Liver (tissue), 9 donors: ENCODE data around the gene GRIN1. TPM values are rescaled to one million over a fixed set of nuclear protein-coding genes. Genes with fewer than 3 reads are reported as not detected.

Source experiments
- DNase-seq: peaks from one replicate; pipeline ENCODE4 v3.0.0-alpha.2; 2017; ENCODE audit warnings: low spot score
- H3K27ac ChIP-seq, 2 donors: one replicate each; pipeline ENCODE4 v1.7.0; 2013; ENCODE audit warnings: inconsistent platforms in 2 of 2, low read length in 2 of 2, control low read depth in 1 of 2, low read depth in 1 of 2, mild to moderate bottlenecking in 1 of 2
- H3K27me3 ChIP-seq, 4 donors: one replicate each; pipeline versions ENCODE4 v1.6.1 to v1.7.0; 2013; ENCODE audit warnings: low read length in 3 of 4, inconsistent platforms in 1 of 4, mild to moderate bottlenecking in 1 of 4, moderate library complexity in 1 of 4; ENCODE audit not compliant: control insufficient read depth in 4 of 4, insufficient read depth in 4 of 4
- H3K36me3 ChIP-seq, 4 donors: one replicate each; pipeline versions ENCODE4 v1.6.1 to v1.7.0; 2013; ENCODE audit warnings: low read length in 3 of 4, mild to moderate bottlenecking in 3 of 4, low read depth in 1 of 4, moderate library complexity in 1 of 4; ENCODE audit not compliant: control insufficient read depth in 4 of 4, insufficient read depth in 3 of 4
- H3K4me1 ChIP-seq, 4 donors: one replicate each; pipeline versions ENCODE4 v1.6.1 to v1.7.0; 2013; ENCODE audit warnings: low read length in 3 of 4, mild to moderate bottlenecking in 3 of 4, moderate library complexity in 1 of 4; ENCODE audit not compliant: control insufficient read depth in 4 of 4, insufficient read depth in 4 of 4
- H3K4me3 ChIP-seq, 3 donors: one replicate each; pipeline versions ENCODE4 v1.6.1 to v1.7.0; 2013; ENCODE audit warnings: low read length in 3 of 3, control low read depth in 1 of 3, low read depth in 1 of 3, mild to moderate bottlenecking in 1 of 3
- H3K9ac ChIP-seq, 2 donors: one replicate each; pipeline ENCODE4 v1.7.0; 2013; ENCODE audit warnings: low read length in 2 of 2, mild to moderate bottlenecking in 2 of 2, moderate library complexity in 2 of 2, control low read depth in 1 of 2, low read depth in 1 of 2
- H3K9me3 ChIP-seq, 4 donors: one replicate each; pipeline versions ENCODE4 v1.6.1 to v1.7.0; 2013; ENCODE audit warnings: low read length in 3 of 4; ENCODE audit not compliant: control insufficient read depth in 4 of 4
- EGR1 ChIP-seq, 2 donors: IDR thresholded peaks; 2 replicates each; pipeline ENCODE4 v1.6.1; 2016 to 2018; ENCODE audit warnings: antibody characterized with exemption in 2 of 2, low read depth in 2 of 2
- FOXA1 ChIP-seq: IDR thresholded peaks from 2 replicates; pipeline ENCODE4 v1.6.1; 2016; ENCODE audit warnings: antibody characterized with exemption
- FOXA2 ChIP-seq: IDR thresholded peaks from 2 replicates; pipeline ENCODE4 v1.6.1; 2016; ENCODE audit warnings: antibody characterized with exemption
- GABPA ChIP-seq, 2 donors: IDR thresholded peaks in 1 of 2; conservative IDR thresholded peaks in 1 of 2; 2 replicates each; pipeline ENCODE4 v1.6.1; 2016; ENCODE audit warnings: antibody characterized with exemption in 2 of 2, mild to moderate bottlenecking in 1 of 2, moderate library complexity in 1 of 2
- HNF4A ChIP-seq, 2 donors: conservative IDR thresholded peaks; 2 replicates each; pipeline ENCODE4 v1.6.1; 2016; ENCODE audit warnings: antibody characterized with exemption in 2 of 2, mild to moderate bottlenecking in 2 of 2
- HNF4G ChIP-seq: IDR thresholded peaks from 2 replicates; pipeline ENCODE4 v1.6.1; 2016; ENCODE audit warnings: antibody characterized with exemption
- NR2F2 ChIP-seq: IDR thresholded peaks from 2 replicates; pipeline ENCODE4 v1.6.1; 2016; ENCODE audit warnings: antibody characterized with exemption
- RAD21 ChIP-seq, 2 donors: IDR thresholded peaks; 2 replicates each; pipeline ENCODE4 v1.6.1; 2016; ENCODE audit warnings: antibody characterized with exemption in 2 of 2, mild to moderate bottlenecking in 2 of 2
- RXRA ChIP-seq, 2 donors: IDR thresholded peaks; 2 replicates each; pipeline ENCODE4 v1.6.1; 2017 to 2018; ENCODE audit warnings: antibody characterized with exemption in 2 of 2, mild to moderate bottlenecking in 1 of 2
- TAF1 ChIP-seq: conservative IDR thresholded peaks from 2 replicates; pipeline ENCODE4 v1.6.1; 2016; ENCODE audit warnings: antibody characterized with exemption, mild to moderate bottlenecking
- YY1 ChIP-seq: IDR thresholded peaks from 2 replicates; pipeline ENCODE4 v1.6.1; 2016; ENCODE audit warnings: antibody characterized with exemption, mild to moderate bottlenecking
- WGBS: extraction: QIAGEN DNeasy Blood & Tissue Kit; methylation state at CpG from one replicate; pipeline ENCODE4 v1.1.7; 2013; 5-methylcytosine and 5-hydroxymethylcytosine counted together
- polyA plus RNA-seq, 2 donors: library from polyadenylated mRNA; stranded (reverse) in 1 of 2; unstranded in 1 of 2; fragments of 200-250 nt in 1 of 2; fragments of >200 nt in 1 of 2; fragmentation: Nextera tagmentation in 1 of 2; extraction: Ambion mirVana in 1 of 2; gene quantifications; one replicate each; pipeline versions ENCODE4 v1.2.1 to v1.2.3, GENCODE V29; 2013 to 2015
- total RNA-seq, 2 donors: library from RNA; depleted of rRNA; stranded (reverse); fragments of >200 nt; gene quantifications; one replicate each; pipeline ENCODE4 v1.2.3, GENCODE V29; 2014
- TF ChIP-seq, protein P1 (sequence below): IDR thresholded peaks from 2 replicates; pipeline ENCODE4 v1.6.1; 2016; ENCODE audit warnings: antibody characterized with exemption
- TF ChIP-seq, protein P2 (sequence below): fragments of 150-350 bp; IDR thresholded peaks from 2 replicates; pipeline ENCODE4 v1.5.1; 2017; ENCODE audit warnings: improper control_type of control experiment, low read depth, low read length; ENCODE audit not compliant: missing input control
- TF ChIP-seq, protein P3 (sequence below): IDR thresholded peaks from 2 replicates; pipeline ENCODE4 v1.6.1; 2016; ENCODE audit warnings: antibody characterized with exemption
- TF ChIP-seq, protein P4 (sequence below): IDR thresholded peaks from 2 replicates; pipeline ENCODE4 v1.6.1; 2016; ENCODE audit warnings: antibody characterized with exemption
- donor health status: healthy.
- donor health status: healthy.
- donor health status: healthy.
- donor health status: healthy.
- donor health status: healthy.

GRIN1 gene
- total and polyA plus RNA-seq, 4 donors, result 0.05 TPM; not detected in 3

DNA sequence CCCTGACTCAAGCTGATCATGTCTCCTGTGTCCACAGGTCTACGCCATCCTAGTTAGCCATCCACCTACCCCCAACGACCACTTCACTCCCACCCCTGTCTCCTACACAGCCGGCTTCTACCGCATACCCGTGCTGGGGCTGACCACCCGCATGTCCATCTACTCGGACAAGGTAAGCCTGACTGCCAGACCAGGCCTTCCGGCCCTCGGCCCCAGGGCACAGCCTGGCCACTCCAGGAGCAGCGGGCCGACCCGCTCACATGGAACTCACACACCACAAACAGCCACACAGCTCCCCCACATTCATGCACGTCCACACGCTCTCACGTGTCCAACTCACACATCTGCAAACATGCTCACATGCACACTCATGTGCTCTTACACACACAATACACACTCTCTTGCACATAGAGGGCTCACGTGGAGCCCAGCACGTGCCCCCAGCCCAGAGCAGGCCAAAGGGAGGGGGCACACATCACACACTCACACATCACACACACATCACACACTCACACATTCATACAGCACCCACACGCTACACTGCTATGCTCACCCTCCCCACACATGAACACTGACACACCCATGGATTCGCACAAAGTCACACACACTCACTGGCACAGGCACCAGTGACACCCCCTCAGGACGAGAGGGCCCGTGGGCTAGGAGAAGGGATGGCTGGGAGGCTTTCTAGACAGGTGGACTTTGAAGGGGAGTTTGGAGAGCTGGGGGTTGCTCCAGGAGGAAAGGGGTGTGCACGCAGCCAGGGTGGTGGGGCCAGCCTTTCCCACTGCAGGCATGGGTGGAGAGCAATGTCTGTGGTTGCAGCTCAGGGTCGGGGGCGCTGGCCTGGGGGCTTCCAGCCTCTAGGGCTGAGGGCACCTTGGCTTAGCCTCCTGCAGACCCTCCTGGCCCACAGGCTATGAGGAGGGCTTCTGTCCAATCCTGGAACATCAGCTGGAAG, 3.3 kb downstream of the GRIN1 start:
- H3K9ac ChIP-seq, result no peak overlapping the region
- H3K4me3 ChIP-seq, result no peak overlapping the region
- H3K4me1 ChIP-seq, result no peaks in the 10 kb centered on the region
- no peaks in the 10 kb centered on the region for H3K9me3 ChIP-seq
- H3K36me3 ChIP-seq, result no peaks in the 10 kb centered on the region
- 71% methylated on average over 24 of the region's 24 CpGs for WGBS
- peaks cover 6 to 13% (median 10%) of the 10 kb centered on the region in 4 donors for H3K27me3 ChIP-seq
- DNase-seq, result no peak
- no peak overlapping the region for H3K27ac ChIP-seq
- no peak for TF ChIP-seq YY1
- TF ChIP-seq HNF4G, result no peak
- TF ChIP-seq GABPA (IDR thresholded peaks at IDR 0.05 in 1 of 2, conservative IDR thresholded peaks at IDR 0.05 in 1 of 2), result no peak
- TF ChIP-seq RXRA (IDR thresholded peaks at IDR 0.05), result no peak
- TF ChIP-seq, protein P1, sequence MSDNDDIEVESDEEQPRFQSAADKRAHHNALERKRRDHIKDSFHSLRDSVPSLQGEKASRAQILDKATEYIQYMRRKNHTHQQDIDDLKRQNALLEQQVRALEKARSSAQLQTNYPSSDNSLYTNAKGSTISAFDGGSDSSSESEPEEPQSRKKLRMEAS, result no peak
- no peak for TF ChIP-seq EGR1 (IDR thresholded peaks at IDR 0.05; ENCODE audit: low read depth in 2 of 2)
- TF ChIP-seq, protein P2, sequence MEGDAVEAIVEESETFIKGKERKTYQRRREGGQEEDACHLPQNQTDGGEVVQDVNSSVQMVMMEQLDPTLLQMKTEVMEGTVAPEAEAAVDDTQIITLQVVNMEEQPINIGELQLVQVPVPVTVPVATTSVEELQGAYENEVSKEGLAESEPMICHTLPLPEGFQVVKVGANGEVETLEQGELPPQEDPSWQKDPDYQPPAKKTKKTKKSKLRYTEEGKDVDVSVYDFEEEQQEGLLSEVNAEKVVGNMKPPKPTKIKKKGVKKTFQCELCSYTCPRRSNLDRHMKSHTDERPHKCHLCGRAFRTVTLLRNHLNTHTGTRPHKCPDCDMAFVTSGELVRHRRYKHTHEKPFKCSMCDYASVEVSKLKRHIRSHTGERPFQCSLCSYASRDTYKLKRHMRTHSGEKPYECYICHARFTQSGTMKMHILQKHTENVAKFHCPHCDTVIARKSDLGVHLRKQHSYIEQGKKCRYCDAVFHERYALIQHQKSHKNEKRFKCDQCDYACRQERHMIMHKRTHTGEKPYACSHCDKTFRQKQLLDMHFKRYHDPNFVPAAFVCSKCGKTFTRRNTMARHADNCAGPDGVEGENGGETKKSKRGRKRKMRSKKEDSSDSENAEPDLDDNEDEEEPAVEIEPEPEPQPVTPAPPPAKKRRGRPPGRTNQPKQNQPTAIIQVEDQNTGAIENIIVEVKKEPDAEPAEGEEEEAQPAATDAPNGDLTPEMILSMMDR, result no peak
- no peak for TF ChIP-seq RAD21 (IDR thresholded peaks at IDR 0.05)
- no peak for TF ChIP-seq NR2F2
- TF ChIP-seq, protein P3, sequence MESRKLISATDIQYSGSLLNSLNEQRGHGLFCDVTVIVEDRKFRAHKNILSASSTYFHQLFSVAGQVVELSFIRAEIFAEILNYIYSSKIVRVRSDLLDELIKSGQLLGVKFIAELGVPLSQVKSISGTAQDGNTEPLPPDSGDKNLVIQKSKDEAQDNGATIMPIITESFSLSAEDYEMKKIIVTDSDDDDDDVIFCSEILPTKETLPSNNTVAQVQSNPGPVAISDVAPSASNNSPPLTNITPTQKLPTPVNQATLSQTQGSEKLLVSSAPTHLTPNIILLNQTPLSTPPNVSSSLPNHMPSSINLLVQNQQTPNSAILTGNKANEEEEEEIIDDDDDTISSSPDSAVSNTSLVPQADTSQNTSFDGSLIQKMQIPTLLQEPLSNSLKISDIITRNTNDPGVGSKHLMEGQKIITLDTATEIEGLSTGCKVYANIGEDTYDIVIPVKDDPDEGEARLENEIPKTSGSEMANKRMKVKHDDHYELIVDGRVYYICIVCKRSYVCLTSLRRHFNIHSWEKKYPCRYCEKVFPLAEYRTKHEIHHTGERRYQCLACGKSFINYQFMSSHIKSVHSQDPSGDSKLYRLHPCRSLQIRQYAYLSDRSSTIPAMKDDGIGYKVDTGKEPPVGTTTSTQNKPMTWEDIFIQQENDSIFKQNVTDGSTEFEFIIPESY, result no peak
- no peak for TF ChIP-seq TAF1
- TF ChIP-seq, protein P4, sequence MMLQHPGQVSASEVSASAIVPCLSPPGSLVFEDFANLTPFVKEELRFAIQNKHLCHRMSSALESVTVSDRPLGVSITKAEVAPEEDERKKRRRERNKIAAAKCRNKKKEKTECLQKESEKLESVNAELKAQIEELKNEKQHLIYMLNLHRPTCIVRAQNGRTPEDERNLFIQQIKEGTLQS, result no peak
- TF ChIP-seq HNF4A (conservative IDR thresholded peaks at IDR 0.05), result no peak
- TF ChIP-seq FOXA1, result no peak

DNA sequence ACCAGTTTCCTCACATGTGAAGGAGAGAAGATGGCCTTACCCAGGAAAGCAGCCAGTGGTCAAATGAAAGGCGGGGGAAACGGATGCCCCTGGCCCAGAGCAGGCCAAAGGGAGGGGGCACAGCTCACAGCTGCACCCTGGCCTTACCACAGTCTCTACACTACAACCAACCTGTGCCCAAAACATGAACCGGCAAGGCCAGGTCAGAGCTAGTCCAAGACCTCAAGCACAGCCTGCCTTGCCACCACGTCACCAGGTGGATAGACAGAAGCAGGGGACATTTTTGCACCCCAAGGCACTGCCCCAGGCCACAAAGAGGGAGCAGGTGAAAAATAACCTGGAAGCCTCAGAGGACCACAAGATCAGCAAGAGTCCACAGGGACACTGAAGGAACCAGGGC, 4.5 kb downstream of the GRIN1 start:
- no peaks in the 10 kb centered on the region for H3K4me1 ChIP-seq
- H3K27ac ChIP-seq, result no peak overlapping the region
- no peak overlapping the region for H3K4me3 ChIP-seq
- no peak overlapping the region for H3K9ac ChIP-seq
- TF ChIP-seq HNF4G, result no peak
- TF ChIP-seq FOXA2, result no peak
- no peak for TF ChIP-seq YY1
- no peak for TF ChIP-seq TAF1
- TF ChIP-seq, protein P4, result no peak
- no peak for TF ChIP-seq FOXA1
- H3K36me3 ChIP-seq, result no peaks in the 10 kb centered on the region
- peaks cover 5 to 6% (median 5%) of the 10 kb centered on the region in 4 donors for H3K27me3 ChIP-seq
- H3K9me3 ChIP-seq, result no peaks in the 10 kb centered on the region
- no peak for DNase-seq
- 56% methylated on average over 4 of the region's 4 CpGs for WGBS
